NCI-H128 (cell line): ENCODE measurements around the gene C15orf40.
"Not testable (repeated sequence)": the region's sequence is repeated elsewhere in the genome, so short reads cannot be mapped to it uniquely, and the experiment has no call there.

Source experiments
- DNase-seq: peaks from one replicate; lab custom pipeline; 2025; ENCODE audit not compliant: unreplicated experiment; lab: John Stamatoyannopoulos, UW

Gene C15orf40

DNA sequence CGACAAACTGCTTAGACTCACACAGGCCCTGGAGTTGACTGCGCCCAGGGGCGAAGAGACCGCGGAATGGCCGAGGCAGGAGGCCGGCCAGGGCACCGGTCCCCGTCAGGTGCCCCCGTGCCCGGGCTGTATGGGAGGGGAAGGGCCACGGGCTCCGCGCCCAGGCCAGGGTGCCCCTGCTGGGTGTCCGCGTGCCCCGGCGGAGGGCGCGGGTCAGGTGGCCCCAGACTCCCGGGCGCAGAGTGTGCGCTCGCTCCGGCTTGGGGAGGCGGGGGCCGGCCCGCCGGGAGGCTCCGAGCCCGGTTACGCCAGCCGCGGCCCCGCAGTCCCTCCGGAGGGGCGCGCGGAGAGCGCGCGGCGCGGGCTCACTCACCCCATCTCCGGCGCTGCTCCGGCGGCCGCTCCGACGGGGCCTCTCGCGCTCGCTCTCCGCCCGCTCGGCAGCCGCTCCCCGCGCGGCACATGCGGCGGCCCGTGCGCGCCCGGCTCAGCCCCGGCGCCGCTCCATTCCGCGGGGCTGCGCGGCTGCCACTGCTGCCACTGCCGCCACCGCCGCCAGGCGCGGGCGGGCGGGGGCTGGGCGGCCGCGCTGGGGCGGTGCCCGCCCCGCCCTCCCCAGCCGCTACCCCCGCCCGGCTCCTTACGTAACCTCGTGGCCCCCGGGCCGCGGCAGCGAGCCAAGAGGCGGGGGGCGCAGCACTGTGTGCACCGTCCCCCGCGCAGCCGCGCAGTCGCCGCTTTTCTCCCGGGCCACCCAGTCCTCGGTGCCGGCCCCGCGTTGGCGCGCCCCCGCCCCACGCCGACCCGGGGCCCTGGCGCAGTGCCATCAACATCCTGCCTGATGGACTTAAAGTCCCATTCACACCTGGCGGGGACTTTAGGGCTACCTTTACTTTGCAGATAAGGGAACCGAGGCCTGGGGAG is 59.0 kb downstream of the C15orf40 start, which contains the start of gene HOMER2:
HOMER2 (minus strand) TSS at position 563 of the 924 bp plus-strand sequence; CDS start at position 378, 185 bp downstream.
- DNase-seq: no peak

DNA sequence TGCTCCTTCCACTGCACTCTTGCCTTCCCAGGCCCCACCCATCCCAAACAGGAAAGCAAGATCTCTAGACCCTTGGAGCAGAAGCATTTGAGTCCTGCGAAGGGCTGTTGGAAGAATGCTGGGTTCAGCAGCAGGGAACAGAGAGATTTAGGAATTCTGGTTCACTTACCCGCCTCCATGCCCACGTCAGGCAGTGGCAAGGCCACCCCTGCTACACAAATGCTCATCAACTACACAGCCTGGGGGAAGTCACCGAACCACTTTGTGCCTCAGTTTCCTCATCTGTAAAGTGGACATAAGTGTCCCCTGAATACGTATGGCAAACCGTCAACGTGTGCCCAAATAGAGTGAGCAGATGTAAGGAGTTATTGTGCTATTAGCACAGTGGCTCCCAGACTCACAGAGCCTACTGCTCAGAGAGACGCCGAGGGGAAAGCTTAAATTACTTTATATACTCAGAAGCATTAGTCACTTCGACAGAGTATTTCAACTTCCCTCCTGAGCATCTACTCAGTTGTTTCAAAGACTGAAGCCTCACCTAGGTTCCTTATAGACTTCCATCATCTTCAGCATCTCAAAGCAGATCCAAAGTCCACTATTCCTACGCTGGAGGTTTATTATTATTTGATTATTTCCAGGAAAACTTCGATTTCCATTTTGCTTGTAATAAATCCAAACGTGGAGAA is 59.8 kb downstream of the C15orf40 start:
- DNase-seq: no peak

DNA sequence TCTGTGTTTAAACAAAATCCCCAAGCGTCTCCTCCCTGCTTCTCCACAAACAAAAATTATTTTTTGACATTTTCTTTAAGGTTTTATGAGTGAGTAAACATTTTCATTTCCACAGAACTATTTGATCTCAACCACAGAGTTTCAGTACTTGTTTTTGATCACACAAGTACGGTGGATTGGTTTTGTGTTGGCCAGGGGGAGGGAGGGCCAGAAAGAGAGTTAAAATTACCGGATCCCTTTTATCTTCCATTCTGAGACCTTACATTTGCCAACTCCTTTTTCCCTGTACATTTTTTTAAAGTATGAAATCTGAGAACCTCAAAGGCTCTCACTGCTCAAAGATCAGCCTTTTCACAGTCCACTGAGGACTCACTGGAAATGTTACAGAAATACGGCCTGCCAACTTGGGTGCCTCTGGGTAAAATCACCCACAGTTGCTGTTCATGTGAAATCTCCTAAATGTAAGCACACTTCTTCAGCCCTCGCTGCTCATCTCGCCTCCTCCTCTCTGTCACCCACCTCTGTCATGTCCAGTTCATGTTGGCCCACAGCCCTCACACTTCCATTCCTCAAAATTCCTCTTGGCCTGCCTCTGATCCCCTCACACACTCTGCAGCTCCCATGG is 60.6 kb downstream of the C15orf40 start:
- no peak for DNase-seq

GRCh38 chr15:82950295-82950694 is 61.1 kb downstream of the C15orf40 start:
- DNase-seq: no peak

- no peak for DNase-seq
These were observed 65.2 kb downstream of the C15orf40 start for GRCh38 chr15:82946155-82946701.

- no peak for DNase-seq
These were observed 66.1 kb downstream of the C15orf40 start for GRCh38 chr15:82945326-82945725.

- no peak for DNase-seq
These were observed 66.6 kb downstream of the C15orf40 start for GRCh38 chr15:82944821-82945220.

- DNase-seq: no peak
These were observed 67.4 kb downstream of the C15orf40 start for GRCh38 chr15:82944056-82944455.

- no peak for DNase-seq
These were observed 68.3 kb downstream of the C15orf40 start for GRCh38 chr15:82943176-82943575.

DNA sequence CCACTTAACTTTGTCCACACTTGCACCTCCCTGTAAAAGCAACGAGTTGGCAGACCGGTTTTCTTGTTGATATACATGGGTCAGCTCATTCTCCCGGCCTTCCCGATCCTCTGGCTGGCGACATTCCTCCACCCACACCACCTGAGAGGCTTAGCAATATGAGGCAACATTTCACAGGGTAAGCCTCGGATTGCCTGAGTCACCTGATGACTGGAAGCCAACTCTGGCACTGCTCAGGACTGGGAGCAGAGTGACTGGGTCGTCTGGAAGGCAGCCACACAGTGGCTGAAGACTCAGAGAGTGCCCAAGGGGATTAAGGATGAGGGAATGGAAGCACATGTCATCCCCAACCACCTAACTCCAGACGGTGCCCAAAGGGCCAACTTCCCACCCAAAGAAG is 68.7 kb downstream of the C15orf40 start:
- DNase-seq: no peak

GRCh38 chr15:82939678-82940077 is 71.8 kb downstream of the C15orf40 start:
- DNase-seq: not testable (repeated sequence)
